Subcutaneous adipose tissue (tissue), 4 donors: ENCODE measurements around the gene DYRK2. TPM values are rescaled to one million over a fixed set of nuclear protein-coding genes. Genes with fewer than 3 reads are reported as not detected.

ENCODE experiments used
- CTCF ChIP-seq: fragments of 450-650 bp; IDR thresholded peaks from one replicate; pipeline ENCODE4 v1.5.1; 2016; ENCODE audit warnings: low read depth, mild to moderate bottlenecking, control low read depth, antibody characterized with exemption, moderate library complexity
- total RNA-seq, 4 donors: library from RNA; depleted of rRNA; stranded (reverse); fragments of >200 nt; gene quantifications; one replicate each; pipeline ENCODE4 v1.1.0, GENCODE V29; 2016

Gene DYRK2
- total RNA-seq, 4 donors from 2014 or later: 12.1 to 21.6 (median 16.6) TPM

GRCh38 chr12:67695974-67696373, 47.4 kb downstream of the DYRK2 start:
- TF ChIP-seq CTCF: no peak

GRCh38 chr12:67697443-67697842, 48.9 kb downstream of the DYRK2 start:
- TF ChIP-seq CTCF: no peak

- TF ChIP-seq CTCF: no peak
These were observed 49.4 kb downstream of the DYRK2 start for GRCh38 chr12:67697967-67698366.

GRCh38 chr12:67698672-67699581, 50.4 kb downstream of the DYRK2 start:
- no peak for TF ChIP-seq CTCF

GRCh38 chr12:67701121-67701520, 52.6 kb downstream of the DYRK2 start:
- TF ChIP-seq CTCF: no peak

- no peak for TF ChIP-seq CTCF
These were observed 53.6 kb downstream of the DYRK2 start for GRCh38 chr12:67702136-67702535.

GRCh38 chr12:67704071-67704470, 55.5 kb downstream of the DYRK2 start:
- no peak for TF ChIP-seq CTCF
